MM.1S (cell line): Measurements from ENCODE around the gene IQGAP1.

Experiments
- CTCF ChIP-seq: fragments of 300-600 bp; sonication (generic); IDR thresholded peaks from 2 replicates; pipeline ENCODE4 v1.5.1; 2016; ENCODE audit warnings: antibody characterized with exemption, low read length, mixed read lengths
- EZH2phosphoT487 ChIP-seq: fragments of 300-600 bp; sonication (generic); IDR thresholded peaks from 2 replicates; pipeline ENCODE4 v1.6.1; 2018; ENCODE audit warnings: antibody characterized with exemption, low read length

GRCh38 chr15:90349072-90349471, 39.0 kb upstream of the IQGAP1 start:
- TF ChIP-seq CTCF: no peak
- TF ChIP-seq EZH2phosphoT487: no peak
